DOHH2 (cell line): Measurements from ENCODE around the gene ATG4A.

Experiments
- H3F3A ChIP-seq: fragments of 200-600 bp; sonication (generic), shearing (Covaris generic); 2 replicates; pipeline ENCODE4 v1.6.0; 2016; ENCODE audit warnings: antibody characterized with exemption, mild to moderate bottlenecking; ENCODE audit not compliant: control insufficient read depth, insufficient read depth
- H3K27ac ChIP-seq: fragments of 200-600 bp; sonication (generic); 2 replicates; pipeline ENCODE4 v1.5.1; 2014; ENCODE audit warnings: low read depth, mild to moderate bottlenecking, low read length, moderate library complexity
- H3K27me3 ChIP-seq: fragments of 200-600 bp; sonication (generic); 2 replicates; pipeline ENCODE4 v1.6.1; 2014; ENCODE audit warnings: mild to moderate bottlenecking, low read length, mixed read lengths; ENCODE audit not compliant: control insufficient read depth
- H3K36me3 ChIP-seq: fragments of 200-600 bp; sonication (generic); 2 replicates; pipeline ENCODE4 v1.6.1; 2014; ENCODE audit warnings: mild to moderate bottlenecking, low read length, moderate library complexity, mixed read lengths; ENCODE audit not compliant: control insufficient read depth
- H3K4me1 ChIP-seq: fragments of 200-600 bp; sonication (generic); 2 replicates; pipeline ENCODE4 v1.6.1; 2014; ENCODE audit warnings: mild to moderate bottlenecking, low read length, mixed read lengths; ENCODE audit not compliant: control insufficient read depth
- H3K4me2 ChIP-seq: fragments of 200-600 bp; sonication (generic); 2 replicates; pipeline ENCODE4 v1.6.0; 2014; ENCODE audit warnings: mild to moderate bottlenecking, low read length, moderate library complexity
- H3K4me3 ChIP-seq: fragments of 200-600 bp; sonication (generic); 2 replicates; pipeline ENCODE4 v1.5.1; 2014; ENCODE audit warnings: mild to moderate bottlenecking, low read length, mixed read lengths
- H3K79me2 ChIP-seq: fragments of 200-600 bp; sonication (generic); 2 replicates; pipeline ENCODE4 v1.6.1; 2014; ENCODE audit warnings: mild to moderate bottlenecking, low read length, mixed read lengths; ENCODE audit not compliant: control insufficient read depth
- H3K9me2 ChIP-seq: fragments of 200-600 bp; sonication (generic); replicated peaks from 2 replicates; pipeline ENCODE4 v1.6.1; 2014; ENCODE audit warnings: mild to moderate bottlenecking, low read length, mixed read lengths; ENCODE audit not compliant: control insufficient read depth
- H3K9me3 ChIP-seq: fragments of 200-600 bp; sonication (generic); 2 replicates; pipeline ENCODE4 v1.6.1; 2014; ENCODE audit warnings: antibody characterized with exemption, low read length, mixed read lengths; ENCODE audit not compliant: control insufficient read depth, insufficient read depth
- H4K20me1 ChIP-seq: fragments of 200-600 bp; sonication (generic); 2 replicates; pipeline ENCODE4 v1.6.0; 2014; ENCODE audit warnings: low read depth, mild to moderate bottlenecking, antibody characterized with exemption, low read length, moderate library complexity; ENCODE audit not compliant: control insufficient read depth, insufficient read depth
- EZH2phosphoT487 ChIP-seq: fragments of 200-600 bp; sonication (generic); IDR thresholded peaks from 2 replicates; pipeline ENCODE4 v1.6.1; 2017; ENCODE audit warnings: borderline replicate concordance, mild to moderate bottlenecking, antibody characterized with exemption, low read length, moderate library complexity, mixed read lengths
- TF ChIP-seq, protein P1 (sequence below): fragments of 200-600 bp; sonication (generic); IDR thresholded peaks from one replicate; pipeline ENCODE4 v1.5.1; 2014; ENCODE audit warnings: antibody characterized with exemption, mild to moderate bottlenecking, low read depth, low read length; ENCODE audit not compliant: poor library complexity, severe bottlenecking

Gene ATG4A

DNA sequence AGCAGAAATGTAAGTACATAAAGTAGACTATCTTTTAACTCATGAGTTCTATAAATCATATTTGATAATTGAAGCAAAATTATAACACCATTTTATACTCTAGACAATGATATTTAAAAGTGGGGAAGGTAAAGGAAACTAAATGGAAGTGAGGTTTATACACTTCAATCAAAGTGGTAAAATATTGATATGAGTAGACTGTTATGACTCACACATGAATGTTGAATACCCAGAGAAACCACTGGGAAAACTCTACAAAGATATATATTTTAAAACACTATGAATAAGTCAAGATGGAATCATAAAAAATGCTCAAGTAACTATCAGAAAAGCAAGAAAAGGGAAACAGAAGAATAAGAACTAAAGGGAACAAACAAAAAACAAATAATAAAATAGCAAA is 38.4 kb upstream of the ATG4A start:
- H3K27ac ChIP-seq = no peak overlapping the region
- no peaks in the 10 kb centered on the region for H4K20me1 ChIP-seq
- no peaks in the 10 kb centered on the region for H3K79me2 ChIP-seq
- H3F3A ChIP-seq = no peaks in the 10 kb centered on the region
- no peaks in the 10 kb centered on the region for H3K9me2 ChIP-seq
- no peaks in the 10 kb centered on the region for H3K4me1 ChIP-seq
- no peaks in the 10 kb centered on the region for H3K36me3 ChIP-seq
- no peak overlapping the region for H3K4me2 ChIP-seq
- H3K4me3 ChIP-seq = no peak overlapping the region
- TF ChIP-seq, protein P1, sequence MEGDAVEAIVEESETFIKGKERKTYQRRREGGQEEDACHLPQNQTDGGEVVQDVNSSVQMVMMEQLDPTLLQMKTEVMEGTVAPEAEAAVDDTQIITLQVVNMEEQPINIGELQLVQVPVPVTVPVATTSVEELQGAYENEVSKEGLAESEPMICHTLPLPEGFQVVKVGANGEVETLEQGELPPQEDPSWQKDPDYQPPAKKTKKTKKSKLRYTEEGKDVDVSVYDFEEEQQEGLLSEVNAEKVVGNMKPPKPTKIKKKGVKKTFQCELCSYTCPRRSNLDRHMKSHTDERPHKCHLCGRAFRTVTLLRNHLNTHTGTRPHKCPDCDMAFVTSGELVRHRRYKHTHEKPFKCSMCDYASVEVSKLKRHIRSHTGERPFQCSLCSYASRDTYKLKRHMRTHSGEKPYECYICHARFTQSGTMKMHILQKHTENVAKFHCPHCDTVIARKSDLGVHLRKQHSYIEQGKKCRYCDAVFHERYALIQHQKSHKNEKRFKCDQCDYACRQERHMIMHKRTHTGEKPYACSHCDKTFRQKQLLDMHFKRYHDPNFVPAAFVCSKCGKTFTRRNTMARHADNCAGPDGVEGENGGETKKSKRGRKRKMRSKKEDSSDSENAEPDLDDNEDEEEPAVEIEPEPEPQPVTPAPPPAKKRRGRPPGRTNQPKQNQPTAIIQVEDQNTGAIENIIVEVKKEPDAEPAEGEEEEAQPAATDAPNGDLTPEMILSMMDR = no peak
- no peak for TF ChIP-seq EZH2phosphoT487
- no peaks in the 10 kb centered on the region for H3K27me3 ChIP-seq
- no peaks in the 10 kb centered on the region for H3K9me3 ChIP-seq

DNA sequence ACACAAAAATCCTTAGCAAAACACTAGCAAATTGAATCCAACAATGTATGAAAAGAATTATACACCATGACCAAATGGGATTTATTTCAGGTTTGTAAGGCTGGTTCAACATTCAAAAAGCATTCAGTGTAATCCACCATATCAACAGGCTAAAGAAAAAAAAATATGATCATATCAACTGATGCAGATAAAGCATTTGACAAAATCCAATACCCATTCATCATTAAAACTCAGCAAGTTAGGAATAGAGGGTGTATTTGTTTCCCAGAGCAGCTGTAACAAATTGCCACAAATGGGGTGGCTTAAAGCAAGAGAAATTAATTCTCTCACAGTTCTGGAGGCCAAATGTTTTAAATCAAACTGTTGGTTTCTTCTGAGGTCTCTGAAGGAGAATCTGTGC is 36.0 kb upstream of the ATG4A start:
- no peak overlapping the region for H3K27ac ChIP-seq
- TF ChIP-seq EZH2phosphoT487 = no peak
- TF ChIP-seq, protein P1 = no peak
- no peaks in the 10 kb centered on the region for H3K4me1 ChIP-seq
- no peaks in the 10 kb centered on the region for H3K36me3 ChIP-seq
- no peak overlapping the region for H3K4me3 ChIP-seq
- no peaks in the 10 kb centered on the region for H3K27me3 ChIP-seq
- no peaks in the 10 kb centered on the region for H3K9me2 ChIP-seq
- no peaks in the 10 kb centered on the region for H3K79me2 ChIP-seq
- H4K20me1 ChIP-seq = no peaks in the 10 kb centered on the region
- no peak overlapping the region for H3K4me2 ChIP-seq
- no peaks in the 10 kb centered on the region for H3K9me3 ChIP-seq
- no peaks in the 10 kb centered on the region for H3F3A ChIP-seq

DNA sequence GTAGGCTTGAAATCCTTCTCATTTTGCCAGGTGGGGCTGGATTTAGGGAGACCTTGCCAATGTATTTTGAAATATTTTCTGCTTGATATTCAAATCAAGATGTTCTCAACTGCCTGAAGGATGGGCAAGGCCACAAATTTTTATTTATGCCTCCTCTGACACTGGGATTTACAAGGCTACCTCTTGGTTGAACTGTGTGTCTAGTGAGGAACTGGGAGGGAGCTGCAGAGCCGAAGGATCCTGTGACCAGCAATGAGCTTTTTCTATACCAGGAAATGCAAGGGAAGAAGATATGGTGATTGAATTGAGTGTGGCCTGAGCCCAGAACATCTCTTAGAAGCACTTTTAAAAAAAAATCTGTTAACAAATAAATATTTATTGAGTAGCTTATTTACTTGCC is 31.8 kb upstream of the ATG4A start:
- Histone ChIP-seq H3K36me3 (no peaks in the 10 kb centered on the region), H3K4me1 (no peaks in the 10 kb centered on the region), H3K4me3 (no peak overlapping the region), H3F3A (no peaks in the 10 kb centered on the region), H4K20me1 (no peaks in the 10 kb centered on the region), H3K27me3 (no peaks in the 10 kb centered on the region), H3K4me2 (no peak overlapping the region), H3K9me3 (no peaks in the 10 kb centered on the region), H3K9me2 (no peaks in the 10 kb centered on the region), H3K79me2 (no peaks in the 10 kb centered on the region), H3K27ac (no peak overlapping the region)
- no peak for TF ChIP-seq EZH2phosphoT487
- TF ChIP-seq, protein P1 = no peak

DNA sequence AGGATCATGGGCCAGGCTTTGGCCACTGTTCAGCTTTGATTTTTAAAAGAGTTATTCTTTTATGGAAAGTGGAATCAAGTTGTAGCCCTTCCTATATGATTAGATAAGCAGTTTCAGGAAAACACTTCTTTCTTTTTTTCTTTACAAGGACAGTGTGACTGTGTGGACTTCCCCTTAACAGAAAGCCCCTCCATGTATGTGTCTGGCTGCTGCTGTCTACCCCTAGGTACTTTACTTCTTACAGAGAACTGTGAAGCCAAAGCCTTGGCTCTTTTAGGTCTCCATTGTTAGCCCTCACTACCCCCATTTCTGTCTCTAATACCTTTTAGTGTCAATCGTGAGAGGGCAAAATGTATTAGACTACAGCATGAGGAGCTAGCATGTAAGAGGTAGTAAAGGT is 27.6 kb upstream of the ATG4A start:
- Histone ChIP-seq H3K9me3 (no peaks in the 10 kb centered on the region), H3K27ac (no peak overlapping the region), H3F3A (no peaks in the 10 kb centered on the region), H3K4me1 (no peaks in the 10 kb centered on the region), H3K9me2 (no peaks in the 10 kb centered on the region), H3K4me2 (no peak overlapping the region), H3K4me3 (no peak overlapping the region), H3K36me3 (no peaks in the 10 kb centered on the region), H3K27me3 (no peaks in the 10 kb centered on the region), H4K20me1 (no peaks in the 10 kb centered on the region), H3K79me2 (no peaks in the 10 kb centered on the region)
- no peak for TF ChIP-seq EZH2phosphoT487
- TF ChIP-seq, protein P1 = no peak
